KOPT-K1 (cell line): ENCODE results near the gene TRMT10A.

Source experiments
- H3K27ac ChIP-seq: fragments of 200-600 bp; sonication (generic); 2 replicates; pipeline ENCODE4 v1.5.1; 2016; ENCODE audit warnings: antibody characterized with exemption, mild to moderate bottlenecking, low read depth, low read length; ENCODE audit not compliant: poor library complexity, severe bottlenecking
- H3K36me3 ChIP-seq: fragments of 200-600 bp; sonication (generic); 2 replicates; pipeline ENCODE4 v1.5.1; 2017; ENCODE audit warnings: antibody characterized with exemption, mild to moderate bottlenecking, low read length, moderate library complexity; ENCODE audit not compliant: insufficient read depth
- H3K9me3 ChIP-seq: fragments of 200-600 bp; sonication (generic); 2 replicates; pipeline ENCODE4 v1.5.1; 2017; ENCODE audit warnings: antibody characterized with exemption, low read length, mild to moderate bottlenecking; ENCODE audit not compliant: insufficient read depth, poor library complexity, severe bottlenecking

The TRMT10A gene

GRCh38 chr4:99563310-99564186, at the start of gene TRMT10A:
Gene TRMT10A, minus strand, starts transcription at chr4:99564039. Its CDS starts 4,701 bp downstream, at chr4:99559338.
- H3K36me3 ChIP-seq, result no peaks in the 10 kb centered on the region

GRCh38 chr4:99612704-99613103, 48.9 kb upstream of the TRMT10A start:
- Histone ChIP-seq H3K9me3 (no peaks in the 10 kb centered on the region), H3K27ac (no peak overlapping the region), H3K36me3 (no peaks in the 10 kb centered on the region)

More at GRCh38 chr4:99563310-99564186, at the start of gene TRMT10A:
- H3K9me3 ChIP-seq, result no peaks in the 10 kb centered on the region
- peak within 1 kb of the TSS; percentile 86 for H3K27ac ChIP-seq

GRCh38 chr4:99612281-99612680, 48.4 kb upstream of the TRMT10A start:
- Histone ChIP-seq H3K36me3 (no peaks in the 10 kb centered on the region), H3K27ac (no peak overlapping the region), H3K9me3 (no peaks in the 10 kb centered on the region)

- no peaks in the 10 kb centered on the region for H3K36me3 ChIP-seq
- H3K9me3 ChIP-seq, result no peaks in the 10 kb centered on the region
Observed at GRCh38 chr4:99610605-99611175, 46.9 kb upstream of the TRMT10A start.

GRCh38 chr4:99608417-99608816, 44.6 kb upstream of the TRMT10A start:
- Histone ChIP-seq H3K9me3 (no peaks in the 10 kb centered on the region), H3K36me3 (no peaks in the 10 kb centered on the region), H3K27ac (no peak overlapping the region)

More at GRCh38 chr4:99610605-99611175, 46.9 kb upstream of the TRMT10A start:
- no peak overlapping the region for H3K27ac ChIP-seq

- Histone ChIP-seq H3K9me3 (no peaks in the 10 kb centered on the region), H3K27ac (no peak overlapping the region), H3K36me3 (no peaks in the 10 kb centered on the region)
Observed at GRCh38 chr4:99606716-99607115, 42.9 kb upstream of the TRMT10A start.

GRCh38 chr4:99594818-99595217, 31.0 kb upstream of the TRMT10A start:
- Histone ChIP-seq H3K9me3 (no peaks in the 10 kb centered on the region), H3K36me3 (no peaks in the 10 kb centered on the region), H3K27ac (no peak overlapping the region)

GRCh38 chr4:99593781-99594641, 30.2 kb upstream of the TRMT10A start:
- H3K9me3 ChIP-seq, result no peaks in the 10 kb centered on the region
- H3K36me3 ChIP-seq, result no peaks in the 10 kb centered on the region
- no peak overlapping the region for H3K27ac ChIP-seq

GRCh38 chr4:99591757-99592156, 27.9 kb upstream of the TRMT10A start:
- no peak overlapping the region for H3K27ac ChIP-seq
- H3K9me3 ChIP-seq, result no peaks in the 10 kb centered on the region
- no peaks in the 10 kb centered on the region for H3K36me3 ChIP-seq

- Histone ChIP-seq H3K36me3 (no peaks in the 10 kb centered on the region), H3K27ac (no peak overlapping the region), H3K9me3 (no peaks in the 10 kb centered on the region)
Observed at GRCh38 chr4:99587803-99588202, 24.0 kb upstream of the TRMT10A start.

- Histone ChIP-seq H3K36me3 (no peaks in the 10 kb centered on the region), H3K9me3 (no peaks in the 10 kb centered on the region), H3K27ac (no peak overlapping the region)
Observed at GRCh38 chr4:99587309-99587708, 23.5 kb upstream of the TRMT10A start.

GRCh38 chr4:99586797-99587196, 23.0 kb upstream of the TRMT10A start:
- H3K27ac ChIP-seq, result no peak overlapping the region

GRCh38 chr4:99586322-99586721, 22.5 kb upstream of the TRMT10A start:
- no peaks in the 10 kb centered on the region for H3K9me3 ChIP-seq
- no peaks in the 10 kb centered on the region for H3K36me3 ChIP-seq
- no peak overlapping the region for H3K27ac ChIP-seq

More at GRCh38 chr4:99586797-99587196, 23.0 kb upstream of the TRMT10A start:
- Histone ChIP-seq H3K9me3 (no peaks in the 10 kb centered on the region), H3K36me3 (no peaks in the 10 kb centered on the region)

GRCh38 chr4:99585516-99585915, 21.7 kb upstream of the TRMT10A start:
- no peak overlapping the region for H3K27ac ChIP-seq
- no peaks in the 10 kb centered on the region for H3K9me3 ChIP-seq
- no peaks in the 10 kb centered on the region for H3K36me3 ChIP-seq

- H3K9me3 ChIP-seq, result no peaks in the 10 kb centered on the region
- H3K36me3 ChIP-seq, result no peaks in the 10 kb centered on the region
- no peak overlapping the region for H3K27ac ChIP-seq
Observed at GRCh38 chr4:99578714-99579113, 14.9 kb upstream of the TRMT10A start.
